ENCODE measurements around the gene DLG4. TPM values are rescaled to one million over a fixed set of nuclear protein-coding genes. Genes with fewer than 3 reads are reported as not detected.
A peak's percentile ranks its signal among the peaks of the same experiment; 100 is the strongest.

DLG4 gene
- total RNA-seq, 2 experiments from 2014 or later = 15.4 to 27.3 TPM

DNA sequence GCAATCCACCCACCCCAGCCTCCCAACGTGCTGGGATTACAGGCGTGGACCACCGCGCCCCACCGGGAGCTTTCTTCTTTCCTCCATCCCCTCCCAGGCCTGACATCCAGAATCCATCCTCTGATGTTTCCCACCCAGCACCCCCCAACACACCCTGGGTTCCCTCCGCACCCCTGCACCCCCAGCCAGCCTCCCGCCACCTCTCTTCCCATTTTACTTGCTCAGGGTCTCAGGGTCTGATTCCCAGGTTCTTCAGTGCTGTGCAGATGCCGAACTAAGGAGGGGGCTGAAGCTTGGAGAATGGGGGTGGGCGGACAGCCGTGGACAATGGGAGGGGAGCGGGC is 40.7 kb downstream of the DLG4 start:
- TF ChIP-seq CTCF (conservative IDR thresholded peaks at IDR 0.05; ENCODE audit: low read length) (no peak), EZH2phosphoT487 (IDR thresholded peaks at IDR 0.05; ENCODE audit: borderline replicate concordance, low read depth, low read length) (no peak)
- no peaks in the 10 kb centered on the region for H4K20me1 ChIP-seq (ENCODE audit: insufficient read depth, low read length)
- ChIA-PET CTCF (ENCODE audit: unreplicated experiment) (interaction anchor here (0.6 kb wide), 2 partner anchors 14 to 42 kb away, joined by 3 to 5 read pairs; no protein-coding TSS in a partner anchor), POLR2A (interaction anchor here (0.6 kb wide), 1 partner anchor 326 kb away, joined by 3 read pairs; no protein-coding TSS in a partner anchor)
- intact Hi-C loops (cut with micrococcal nuclease; ENCODE audit: unreplicated experiment) = no loop called here
- H3K9me3 ChIP-seq (ENCODE audit: low read length) = peaks cover 8% of the 10 kb centered on the region
- no peaks in the 10 kb centered on the region for H3K79me2 ChIP-seq (ENCODE audit: insufficient read depth, low read depth, low read length)
- H3K4me3 ChIP-seq (ENCODE audit: low read depth, low read length, poor library complexity, severe bottlenecking) = no peak overlapping the region
- no TSS peak for BruUV-seq (replicated peaks)
- no peaks in the 10 kb centered on the region for H3K36me3 ChIP-seq (ENCODE audit: insufficient read depth, low read length)
- no peaks in the 10 kb centered on the region for H3K9me2 ChIP-seq (ENCODE audit: insufficient read depth, low read length)
- H3K4me1 ChIP-seq (ENCODE audit: insufficient read depth, low read length, poor library complexity, severe bottlenecking) = peaks cover 10% of the 10 kb centered on the region
- no peak for DNase-seq (ENCODE audit: low spot score)
- H3K27ac ChIP-seq (ENCODE audit: low read depth, low read length, poor library complexity, severe bottlenecking) = no peak overlapping the region
- H3K4me2 ChIP-seq (ENCODE audit: low read length) = no peak overlapping the region
- no peak overlapping the region for H2AFZ ChIP-seq (ENCODE audit: low read length)

DNA sequence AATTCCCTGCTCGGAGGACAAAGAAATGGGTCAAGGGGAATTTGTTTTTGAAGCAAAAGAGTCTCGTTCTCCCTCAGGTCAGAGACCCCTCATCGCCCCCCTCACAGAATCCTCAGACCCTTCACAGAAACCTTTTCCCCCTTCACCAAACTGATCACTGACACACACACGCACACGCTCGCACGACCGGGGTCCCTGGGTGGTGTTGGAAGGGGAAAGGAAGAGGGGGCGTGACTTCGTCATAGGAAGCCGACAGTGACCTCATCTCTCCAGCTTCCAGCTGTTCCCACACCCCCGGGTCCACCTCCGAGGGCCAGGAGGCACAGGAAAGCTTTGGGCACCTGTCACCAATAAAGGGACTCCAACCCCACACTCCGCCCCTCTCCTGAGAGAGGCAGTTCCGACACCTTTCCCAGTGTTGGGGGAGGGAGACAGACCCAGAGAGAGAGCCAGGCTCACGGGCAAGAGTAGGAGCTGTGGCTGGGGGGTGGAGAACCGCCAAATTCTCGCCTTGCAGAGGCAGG is 41.6 kb downstream of the DLG4 start:
- no peak for DNase-seq (ENCODE audit: low spot score)
- BruUV-seq (replicated peaks) = no TSS peak
- Histone ChIP-seq H4K20me1 (ENCODE audit: insufficient read depth, low read length) (no peaks in the 10 kb centered on the region), H3K79me2 (ENCODE audit: insufficient read depth, low read depth, low read length) (no peaks in the 10 kb centered on the region), H3K36me3 (ENCODE audit: insufficient read depth, low read length) (no peaks in the 10 kb centered on the region), H3K4me1 (ENCODE audit: insufficient read depth, low read length, poor library complexity, severe bottlenecking) (peaks cover 10% of the 10 kb centered on the region), H3K27ac (ENCODE audit: low read depth, low read length, poor library complexity, severe bottlenecking) (no peak overlapping the region), H3K9me3 (ENCODE audit: low read length) (peaks cover 8% of the 10 kb centered on the region), H3K4me2 (ENCODE audit: low read length) (peak overlapping the region; percentile 41), H2AFZ (ENCODE audit: low read length) (peak overlapping the region; percentile 20; the same call in 1 of the 2 replicates), H3K9me2 (ENCODE audit: insufficient read depth, low read length) (no peaks in the 10 kb centered on the region), H3K4me3 (ENCODE audit: low read depth, low read length, poor library complexity, severe bottlenecking) (peak overlapping the region; percentile 21)
- ChIA-PET POLR2A (interaction anchor here (0.6 kb wide), 1 partner anchor 327 kb away, joined by 3 read pairs; no protein-coding TSS in a partner anchor), CTCF (ENCODE audit: unreplicated experiment) (interaction anchor here (0.5 to 1.1 kb wide), 3 partner anchors 53 to 167 kb away, joined by 3 to 5 read pairs (median 4); no protein-coding TSS in a partner anchor)
- no peak for TF ChIP-seq CTCF (conservative IDR thresholded peaks at IDR 0.05; ENCODE audit: low read length)
- no peak for TF ChIP-seq EZH2phosphoT487 (IDR thresholded peaks at IDR 0.05; ENCODE audit: borderline replicate concordance, low read depth, low read length)
- intact Hi-C loops (cut with micrococcal nuclease; ENCODE audit: unreplicated experiment) = no loop called here

GRCh38 chr17:7177191-7177953 is 42.3 kb downstream of the DLG4 start:
- Histone ChIP-seq H4K20me1 (ENCODE audit: insufficient read depth, low read length) (no peaks in the 10 kb centered on the region), H3K4me1 (ENCODE audit: insufficient read depth, low read length, poor library complexity, severe bottlenecking) (peaks cover 10% of the 10 kb centered on the region), H2AFZ (ENCODE audit: low read length) (peak overlapping the region; percentile 20; the same call in 1 of the 2 replicates), H3K4me3 (ENCODE audit: low read depth, low read length, poor library complexity, severe bottlenecking) (peak overlapping the region; percentile 21), H3K79me2 (ENCODE audit: insufficient read depth, low read depth, low read length) (no peaks in the 10 kb centered on the region), H3K27ac (ENCODE audit: low read depth, low read length, poor library complexity, severe bottlenecking) (no peak overlapping the region), H3K36me3 (ENCODE audit: insufficient read depth, low read length) (no peaks in the 10 kb centered on the region), H3K4me2 (ENCODE audit: low read length) (peak overlapping the region; percentile 41), H3K9me3 (ENCODE audit: low read length) (peaks cover 8% of the 10 kb centered on the region), H3K9me2 (ENCODE audit: insufficient read depth, low read length) (no peaks in the 10 kb centered on the region)
- peak; percentile 69 for DNase-seq (ENCODE audit: low spot score)
- ChIA-PET CTCF (ENCODE audit: unreplicated experiment) (interaction anchor here (0.5 to 1.1 kb wide), 2 partner anchors 52 to 132 kb away, joined by 3 to 4 read pairs; no protein-coding TSS in a partner anchor), POLR2A (no interaction called here)
- BruUV-seq (replicated peaks) = no TSS peak
- TF ChIP-seq EZH2phosphoT487 (IDR thresholded peaks at IDR 0.05; ENCODE audit: borderline replicate concordance, low read depth, low read length) (no peak), CTCF (conservative IDR thresholded peaks at IDR 0.05; ENCODE audit: low read length) (peak; percentile 85)
- intact Hi-C loops (cut with micrococcal nuclease; ENCODE audit: unreplicated experiment) = no loop called here
